Brain microvascular endothelial cell (primary cell): Measurements from ENCODE around the gene RTP4.
"Not testable (repeated sequence)": the region's sequence is repeated elsewhere in the genome, so short reads cannot be mapped to it uniquely, and the experiment has no call there.

Experiments
- DNase-seq: peaks from one replicate; pipeline ENCODE4 v3.0.0-alpha.2; 2020
- H3K27ac ChIP-seq: fragments of 250-450 bp; sonication (Bioruptor Pico); 2 replicates; pipeline ENCODE4 v1.5.1; 2020; ENCODE audit warnings: mild to moderate bottlenecking, moderate library complexity
- H3K27me3 ChIP-seq: fragments of 250-450 bp; sonication (Bioruptor Pico); replicated peaks from 2 replicates; pipeline ENCODE4 v1.5.1; 2020; ENCODE audit warnings: mild to moderate bottlenecking
- H3K36me3 ChIP-seq: fragments of 250-450 bp; sonication (Bioruptor Pico); replicated peaks from 2 replicates; pipeline ENCODE4 v1.5.1; 2020; ENCODE audit warnings: mild to moderate bottlenecking
- H3K4me3 ChIP-seq: 2 replicates; pipeline ENCODE4 v1.5.1; 2011; ENCODE audit warnings: low read depth, mild to moderate bottlenecking, control low read depth, low read length, moderate library complexity
- CTCF ChIP-seq: IDR thresholded peaks from 2 replicates; pipeline ENCODE4 v1.5.1; 2011; ENCODE audit warnings: low read depth, mild to moderate bottlenecking, moderate library complexity, low read length, control low read depth, inconsistent platforms; ENCODE audit errors: missing control alignments
- in situ Hi-C: cut with HindIII; loops from 2 replicates; pipeline ENCODE4 v1.10.0; 2017; ENCODE audit warnings: low sequenced_read_pairs, low pct_ligation_motif_present

Gene RTP4

GRCh38 chr3:187398955-187399354 lies 30.8 kb downstream of the RTP4 start:
- no peak for DNase-seq
- no peaks in the 10 kb centered on the region for H3K27me3 ChIP-seq
- in situ Hi-C loops, result no loop called here
- no peaks in the 10 kb centered on the region for H3K36me3 ChIP-seq
- no peak overlapping the region for H3K27ac ChIP-seq
- no peak overlapping the region for H3K4me3 ChIP-seq
- no peak for TF ChIP-seq CTCF

GRCh38 chr3:187400756-187401155 lies 32.6 kb downstream of the RTP4 start:
- in situ Hi-C loops, result no loop called here
- Histone ChIP-seq H3K27ac (no peak overlapping the region), H3K36me3 (no peaks in the 10 kb centered on the region), H3K4me3 (no peak overlapping the region), H3K27me3 (no peaks in the 10 kb centered on the region)
- DNase-seq, result no peak
- no peak for TF ChIP-seq CTCF

- no peak for TF ChIP-seq CTCF
- no peak for DNase-seq
- Histone ChIP-seq H3K27ac (no peak overlapping the region), H3K4me3 (no peak overlapping the region), H3K27me3 (no peaks in the 10 kb centered on the region), H3K36me3 (no peaks in the 10 kb centered on the region)
- in situ Hi-C loops, result no loop called here
Observed at GRCh38 chr3:187401856-187402255, 33.7 kb downstream of the RTP4 start.

GRCh38 chr3:187403768-187404288 lies 35.6 kb downstream of the RTP4 start:
- H3K27me3 ChIP-seq, result no peaks in the 10 kb centered on the region
- no peak for TF ChIP-seq CTCF
- peak overlapping the region; percentile 89 for H3K27ac ChIP-seq
- in situ Hi-C loops, result no loop called here
- H3K36me3 ChIP-seq, result no peaks in the 10 kb centered on the region
- no peak overlapping the region for H3K4me3 ChIP-seq
- DNase-seq, result peak; percentile 99

- Histone ChIP-seq H3K27ac (no peak overlapping the region), H3K4me3 (no peak overlapping the region), H3K36me3 (no peaks in the 10 kb centered on the region), H3K27me3 (no peaks in the 10 kb centered on the region)
- in situ Hi-C loops, result no loop called here
- TF ChIP-seq CTCF, result no peak
- no peak for DNase-seq
Observed at GRCh38 chr3:187406927-187407326, 38.7 kb downstream of the RTP4 start.

GRCh38 chr3:187411991-187412781 lies 44.0 kb downstream of the RTP4 start:
- H3K4me3 ChIP-seq, H3K36me3 ChIP-seq, DNase-seq, H3K27ac ChIP-seq, in situ Hi-C loops, H3K27me3 ChIP-seq: not testable (repeated sequence)
